Measurements from ENCODE around the gene STIMATE.

- TF ChIP-seq EZH2 (IDR thresholded peaks at IDR 0.05) (no peak), CTCF (IDR thresholded peaks at IDR 0.05) (no peak), EZH2phosphoT487 (IDR thresholded peaks at IDR 0.05) (no peak)
These were observed 98.9 kb downstream of the STIMATE start for GRCh38 chr3:52798376-52798977.

All from neural progenitor cell (in vitro differentiated cells).